Esophagus muscularis mucosa (tissue), 3 donors: ENCODE data around the gene GADL1.

Source experiments
- POLR2A ChIP-seq: fragments of 450-650 bp; IDR thresholded peaks from one replicate; pipeline ENCODE4 v1.6.1; 2017; ENCODE audit warnings: antibody characterized with exemption, moderate library complexity, mild to moderate bottlenecking, low read depth
- TF ChIP-seq, protein P1 (sequence below), 3 experiments: fragments of 200-600 bp in 2 of 3; fragments of 450-650 bp in 1 of 3; sonication (generic) in 2 of 3; IDR thresholded peaks; one replicate each; pipeline ENCODE4 v1.5.1; 2017 to 2019; ENCODE audit warnings: antibody characterized with exemption in 3 of 3, mild to moderate bottlenecking in 2 of 3, moderate library complexity in 1 of 3

DNA sequence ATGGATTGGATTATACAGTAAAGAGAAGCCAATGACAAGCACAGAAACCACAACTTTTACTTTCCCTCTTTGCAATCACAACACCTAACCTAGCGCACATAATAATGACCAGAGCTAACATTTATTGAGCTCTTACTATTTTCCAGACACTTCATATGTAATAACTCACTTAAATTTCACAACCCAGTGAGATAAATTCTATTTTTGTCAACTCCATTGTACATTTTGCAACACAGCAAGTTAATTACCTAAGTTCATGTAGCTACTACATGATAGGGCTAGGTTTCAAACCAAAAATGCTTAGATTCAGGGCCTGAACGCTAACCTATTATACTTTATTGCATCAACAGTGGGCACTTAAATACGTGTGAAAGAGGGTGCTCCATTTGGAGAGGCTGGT is 89.5 kb downstream of the GADL1 start:
- TF ChIP-seq, protein P1, sequence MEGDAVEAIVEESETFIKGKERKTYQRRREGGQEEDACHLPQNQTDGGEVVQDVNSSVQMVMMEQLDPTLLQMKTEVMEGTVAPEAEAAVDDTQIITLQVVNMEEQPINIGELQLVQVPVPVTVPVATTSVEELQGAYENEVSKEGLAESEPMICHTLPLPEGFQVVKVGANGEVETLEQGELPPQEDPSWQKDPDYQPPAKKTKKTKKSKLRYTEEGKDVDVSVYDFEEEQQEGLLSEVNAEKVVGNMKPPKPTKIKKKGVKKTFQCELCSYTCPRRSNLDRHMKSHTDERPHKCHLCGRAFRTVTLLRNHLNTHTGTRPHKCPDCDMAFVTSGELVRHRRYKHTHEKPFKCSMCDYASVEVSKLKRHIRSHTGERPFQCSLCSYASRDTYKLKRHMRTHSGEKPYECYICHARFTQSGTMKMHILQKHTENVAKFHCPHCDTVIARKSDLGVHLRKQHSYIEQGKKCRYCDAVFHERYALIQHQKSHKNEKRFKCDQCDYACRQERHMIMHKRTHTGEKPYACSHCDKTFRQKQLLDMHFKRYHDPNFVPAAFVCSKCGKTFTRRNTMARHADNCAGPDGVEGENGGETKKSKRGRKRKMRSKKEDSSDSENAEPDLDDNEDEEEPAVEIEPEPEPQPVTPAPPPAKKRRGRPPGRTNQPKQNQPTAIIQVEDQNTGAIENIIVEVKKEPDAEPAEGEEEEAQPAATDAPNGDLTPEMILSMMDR (IDR thresholded peaks at IDR 0.05) = no peak
- TF ChIP-seq POLR2A = no peak
